ENCODE data around the gene CHRNB2. TPM values are rescaled to one million over a fixed set of nuclear protein-coding genes. Genes with fewer than 3 reads are reported as not detected.

The CHRNB2 gene
- total and polyA plus RNA-seq, 2 donors (not counting 1 experiment from before 2014, with no cell fraction given): 0.03 TPM; not detected in 1

DNA sequence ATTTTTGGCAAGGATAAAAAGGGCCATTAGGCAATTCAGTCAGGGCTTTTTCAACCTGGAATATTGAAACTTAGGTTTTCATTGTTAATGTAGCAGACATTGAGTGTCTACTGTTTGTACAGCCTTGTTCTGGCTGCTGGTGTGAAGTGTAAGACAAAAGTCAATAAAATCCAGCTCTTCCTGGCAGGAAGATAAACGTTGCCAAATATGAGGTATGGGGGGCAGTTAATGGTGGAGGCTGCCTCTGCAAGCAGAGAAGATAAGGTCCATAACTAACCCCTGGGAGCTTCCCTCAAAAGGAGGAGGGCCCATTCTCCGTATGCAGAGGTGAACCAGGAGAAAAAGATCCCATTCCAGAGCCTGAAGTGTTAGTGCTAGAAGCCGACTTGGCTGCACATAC is 45.9 kb upstream of the CHRNB2 start:
- H3K79me2 ChIP-seq (ENCODE audit: control insufficient read depth, insufficient read depth, low read length): no peaks in the 10 kb centered on the region
- Mint-ChIP-seq H3K27ac (no peak overlapping the region), H3K4me1 (no peaks in the 10 kb centered on the region), H3K4me3 (no peak overlapping the region), H3K9me3 (ENCODE audit: insufficient read depth) (no peaks in the 10 kb centered on the region), H3K27me3 (peaks cover 28% of the 10 kb centered on the region)
- no peaks in the 10 kb centered on the region for H4K20me1 ChIP-seq (ENCODE audit: control insufficient read depth, insufficient read depth, low read length, poor library complexity, severe bottlenecking)
- no peak for ATAC-seq (ENCODE audit: low read depth)
- no peak overlapping the region for H3K4me2 ChIP-seq (replicated peaks; ENCODE audit: low read depth, low read length, poor library complexity, severe bottlenecking)
- intact Hi-C loops (cut with micrococcal nuclease): no loop called here
- POLR2A ChIA-PET: no interaction called here
- no peak overlapping the region for H3K4me3 ChIP-seq (ENCODE audit: control extremely low read depth in 1 of 5, extremely low read depth in 1 of 5, insufficient read depth in 1 of 5, low read depth in 2 of 5, low read length in 4 of 5)
- CTCF ChIA-PET: interaction anchor here (1.7 kb wide), 1 partner anchor 38 kb away, joined by 4 read pairs; no protein-coding TSS in a partner anchor
- no peaks in the 10 kb centered on the region for H3K9me3 ChIP-seq (ENCODE audit: control extremely low read depth in 1 of 3, control insufficient read depth in 2 of 3, insufficient read depth in 1 of 3, low read length in 2 of 3)
- H3K36me3 ChIP-seq (replicated peaks in 1 of 2; ENCODE audit: control extremely low read depth in 1 of 2, control insufficient read depth in 1 of 2, extremely low read depth in 1 of 2, insufficient read depth in 2 of 2, low read length in 1 of 2): no peaks in the 10 kb centered on the region
- no peak overlapping the region for H3K27ac ChIP-seq (ENCODE audit: low read length in 2 of 2)
- H3K4me1 ChIP-seq (ENCODE audit: control insufficient read depth in 2 of 2, insufficient read depth in 2 of 2, low read length in 2 of 2): no peaks in the 10 kb centered on the region
- H2AFZ ChIP-seq (ENCODE audit: insufficient read depth, low read depth, low read length, poor library complexity, severe bottlenecking): no peak overlapping the region
- H3K9ac ChIP-seq (ENCODE audit: low read length): no peak overlapping the region
- TF ChIP-seq, protein P1, sequence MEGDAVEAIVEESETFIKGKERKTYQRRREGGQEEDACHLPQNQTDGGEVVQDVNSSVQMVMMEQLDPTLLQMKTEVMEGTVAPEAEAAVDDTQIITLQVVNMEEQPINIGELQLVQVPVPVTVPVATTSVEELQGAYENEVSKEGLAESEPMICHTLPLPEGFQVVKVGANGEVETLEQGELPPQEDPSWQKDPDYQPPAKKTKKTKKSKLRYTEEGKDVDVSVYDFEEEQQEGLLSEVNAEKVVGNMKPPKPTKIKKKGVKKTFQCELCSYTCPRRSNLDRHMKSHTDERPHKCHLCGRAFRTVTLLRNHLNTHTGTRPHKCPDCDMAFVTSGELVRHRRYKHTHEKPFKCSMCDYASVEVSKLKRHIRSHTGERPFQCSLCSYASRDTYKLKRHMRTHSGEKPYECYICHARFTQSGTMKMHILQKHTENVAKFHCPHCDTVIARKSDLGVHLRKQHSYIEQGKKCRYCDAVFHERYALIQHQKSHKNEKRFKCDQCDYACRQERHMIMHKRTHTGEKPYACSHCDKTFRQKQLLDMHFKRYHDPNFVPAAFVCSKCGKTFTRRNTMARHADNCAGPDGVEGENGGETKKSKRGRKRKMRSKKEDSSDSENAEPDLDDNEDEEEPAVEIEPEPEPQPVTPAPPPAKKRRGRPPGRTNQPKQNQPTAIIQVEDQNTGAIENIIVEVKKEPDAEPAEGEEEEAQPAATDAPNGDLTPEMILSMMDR (IDR thresholded peaks at IDR 0.05): no peak
- TF ChIP-seq EZH2 (IDR thresholded peaks at IDR 0.05; ENCODE audit: borderline replicate concordance, insufficient read depth, low read depth, low read length, poor library complexity, severe bottlenecking): no peak
- WGBS (ENCODE audit: insufficient coverage): 89% methylated on average over 3 of the region's 3 CpGs
- peaks cover 0 to 12% (median 3%) of the 10 kb centered on the region in 4 experiments for H3K27me3 ChIP-seq (replicated peaks in 1 of 4; ENCODE audit: control extremely low read depth in 1 of 4, control insufficient read depth in 3 of 4, insufficient read depth in 4 of 4, low read length in 3 of 4)
- DNase-seq: no peak

DNA sequence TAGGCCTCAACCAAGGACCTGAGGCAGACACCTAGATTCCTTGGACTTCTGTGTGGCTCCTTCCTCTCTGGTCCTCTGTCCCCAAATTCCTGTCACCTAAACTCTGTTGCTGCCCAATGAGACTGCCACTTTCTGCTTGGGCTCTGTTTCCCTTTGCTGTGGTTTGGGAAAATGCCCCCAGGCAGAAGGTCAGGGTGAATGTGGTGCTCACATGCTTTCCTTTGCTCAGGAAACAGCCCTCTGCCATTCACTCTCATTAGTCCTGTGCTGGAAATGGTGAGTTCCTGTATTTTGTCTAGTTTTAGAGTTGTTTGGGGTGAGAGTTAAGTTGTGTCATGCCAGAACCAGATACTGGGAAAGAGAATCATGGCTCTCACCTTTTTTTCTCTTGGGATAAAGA is 42.7 kb upstream of the CHRNB2 start:
- intact Hi-C loops (cut with micrococcal nuclease): no loop called here
- no peak overlapping the region for H3K27ac ChIP-seq (ENCODE audit: low read length in 2 of 2)
- no peak overlapping the region for H3K9ac ChIP-seq (ENCODE audit: low read length)
- Mint-ChIP-seq H3K27ac (no peak overlapping the region), H3K4me1 (no peaks in the 10 kb centered on the region), H3K4me3 (no peak overlapping the region), H3K27me3 (peaks cover 15% of the 10 kb centered on the region), H3K9me3 (ENCODE audit: insufficient read depth) (no peaks in the 10 kb centered on the region)
- TF ChIP-seq, protein P1 (IDR thresholded peaks at IDR 0.05): no peak
- no peak for TF ChIP-seq EZH2 (IDR thresholded peaks at IDR 0.05; ENCODE audit: borderline replicate concordance, insufficient read depth, low read depth, low read length, poor library complexity, severe bottlenecking)
- no peaks in the 10 kb centered on the region for H3K79me2 ChIP-seq (ENCODE audit: control insufficient read depth, insufficient read depth, low read length)
- ATAC-seq (ENCODE audit: low read depth): no peak
- POLR2A ChIA-PET: no interaction called here
- H3K4me1 ChIP-seq (ENCODE audit: control insufficient read depth in 2 of 2, insufficient read depth in 2 of 2, low read length in 2 of 2): no peaks in the 10 kb centered on the region
- CTCF ChIA-PET: no interaction called here
- peaks cover 0 to 7% (median 3%) of the 10 kb centered on the region in 4 experiments for H3K27me3 ChIP-seq (replicated peaks in 1 of 4; ENCODE audit: control extremely low read depth in 1 of 4, control insufficient read depth in 3 of 4, insufficient read depth in 4 of 4, low read length in 3 of 4)
- H3K4me3 ChIP-seq (ENCODE audit: control extremely low read depth in 1 of 5, extremely low read depth in 1 of 5, insufficient read depth in 1 of 5, low read depth in 2 of 5, low read length in 4 of 5): no peak overlapping the region
- H3K36me3 ChIP-seq (replicated peaks in 1 of 2; ENCODE audit: control extremely low read depth in 1 of 2, control insufficient read depth in 1 of 2, extremely low read depth in 1 of 2, insufficient read depth in 2 of 2, low read length in 1 of 2): no peaks in the 10 kb centered on the region
- H3K4me2 ChIP-seq (replicated peaks; ENCODE audit: low read depth, low read length, poor library complexity, severe bottlenecking): no peak overlapping the region
- no peaks in the 10 kb centered on the region for H4K20me1 ChIP-seq (ENCODE audit: control insufficient read depth, insufficient read depth, low read length, poor library complexity, severe bottlenecking)
- no peak for DNase-seq
- no peaks in the 10 kb centered on the region for H3K9me3 ChIP-seq (ENCODE audit: control extremely low read depth in 1 of 3, control insufficient read depth in 2 of 3, insufficient read depth in 1 of 3, low read length in 2 of 3)
- H2AFZ ChIP-seq (ENCODE audit: insufficient read depth, low read depth, low read length, poor library complexity, severe bottlenecking): no peak overlapping the region

Measured in B cell (primary cell).